Measurements from ENCODE around the gene MYH15. TPM values are rescaled to one million over a fixed set of nuclear protein-coding genes. Genes with fewer than 3 reads are reported as not detected.

MYH15 gene
- total RNA-seq, 1 donor from 2014 or later: 0.49 TPM

GRCh38 chr3:108412121-108412750, 98.2 kb downstream of the MYH15 start:
- DNase-seq: no peak

- DNase-seq: no peak
Measured at GRCh38 chr3:108410531-108410984, 99.8 kb downstream of the MYH15 start.

GRCh38 chr3:108409800-108410178, 100.6 kb downstream of the MYH15 start:
- no peak for DNase-seq

GRCh38 chr3:108408883-108409799, 101.3 kb downstream of the MYH15 start:
- DNase-seq: no peak

GRCh38 chr3:108407886-108408285, 102.5 kb downstream of the MYH15 start:
- DNase-seq: no peak

GRCh38 chr3:108406661-108407206, 103.7 kb downstream of the MYH15 start:
- DNase-seq: peak; percentile 32

GRCh38 chr3:108406063-108406660, 104.2 kb downstream of the MYH15 start:
- DNase-seq: no peak

DNA sequence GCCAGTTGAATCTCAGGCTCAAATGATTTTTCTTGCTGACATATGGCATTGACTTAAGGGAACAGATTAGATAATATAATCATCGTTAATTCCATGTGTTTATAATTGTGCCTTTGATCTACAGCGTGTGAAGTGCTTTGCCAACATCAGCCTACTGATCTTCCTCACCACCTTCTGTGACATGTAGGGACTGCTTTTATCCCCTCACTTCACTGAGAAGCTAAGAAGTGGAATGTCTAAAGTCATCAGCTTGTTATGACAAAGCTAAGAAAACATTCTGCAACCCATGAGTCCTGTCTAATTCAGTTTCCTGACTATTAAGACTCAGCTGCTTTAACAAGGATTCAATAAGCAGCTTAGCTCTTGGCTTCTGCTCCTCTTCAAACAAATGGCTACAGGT, 106.0 kb downstream of the MYH15 start:
- no peak for DNase-seq

- DNase-seq: no peak
Measured at GRCh38 chr3:108403686-108404345, 106.6 kb downstream of the MYH15 start.

GRCh38 chr3:108403198-108403597, 107.2 kb downstream of the MYH15 start:
- no peak for DNase-seq

DNA sequence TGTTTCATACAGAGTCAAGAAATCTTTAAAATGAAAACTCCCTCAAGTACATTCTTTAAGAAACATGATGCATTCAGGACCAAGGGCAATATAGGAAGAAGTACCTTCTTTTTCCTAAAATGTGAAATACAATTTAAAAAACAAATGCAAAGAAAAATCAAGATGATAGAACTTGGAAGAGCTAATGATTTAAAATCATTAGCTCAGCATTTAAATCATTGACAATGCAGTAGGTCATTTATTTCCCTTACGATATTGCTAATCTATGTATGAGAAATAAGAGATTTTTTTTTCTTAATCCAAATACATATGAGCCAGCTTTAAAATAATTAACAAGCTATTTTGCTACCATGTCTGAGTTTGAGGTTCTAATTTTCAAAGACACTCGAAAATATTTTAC, 108.6 kb downstream of the MYH15 start:
- DNase-seq: no peak

- DNase-seq: no peak
Measured at GRCh38 chr3:108398510-108398909, 111.9 kb downstream of the MYH15 start.

DNA sequence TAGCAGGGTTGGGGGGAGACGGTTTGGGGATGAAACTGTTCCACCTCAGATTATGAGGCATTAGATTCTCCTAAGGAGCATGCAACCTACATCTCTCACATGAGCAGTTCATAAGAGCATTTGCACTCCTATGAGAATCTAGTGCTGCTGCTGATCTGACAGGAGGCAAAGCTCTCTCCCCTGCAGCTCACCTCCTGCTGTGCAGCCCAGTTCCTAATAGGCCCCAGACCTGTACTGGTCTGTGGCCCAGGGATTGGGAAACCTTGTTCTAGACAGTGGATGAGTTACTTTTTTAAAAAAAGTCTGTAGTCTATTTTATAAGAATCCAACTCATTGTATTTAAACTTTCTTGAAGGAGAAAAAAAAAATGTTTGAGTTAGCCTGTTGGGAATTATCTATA, 114.1 kb downstream of the MYH15 start:
- DNase-seq: no peak

DNA sequence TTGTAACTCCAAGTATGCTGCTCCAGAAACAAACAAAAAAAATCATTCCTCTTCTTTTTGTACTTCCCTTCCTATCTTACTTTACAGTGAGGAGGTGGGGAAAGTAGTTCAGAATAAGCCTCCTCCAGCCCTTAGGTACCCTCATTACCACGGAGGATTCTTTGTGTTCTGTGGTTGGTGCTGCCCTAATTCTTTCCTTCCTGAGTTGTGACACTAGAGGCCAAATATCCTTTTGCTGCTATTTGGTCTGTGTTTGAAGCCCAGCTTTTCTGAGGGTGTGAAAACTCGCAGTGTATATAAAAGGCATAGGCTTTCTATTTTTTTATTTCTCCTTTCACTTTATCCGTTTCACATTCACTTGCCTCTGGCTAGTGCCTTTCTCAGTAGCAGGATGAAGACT, 115.8 kb downstream of the MYH15 start:
- DNase-seq: no peak

DNA sequence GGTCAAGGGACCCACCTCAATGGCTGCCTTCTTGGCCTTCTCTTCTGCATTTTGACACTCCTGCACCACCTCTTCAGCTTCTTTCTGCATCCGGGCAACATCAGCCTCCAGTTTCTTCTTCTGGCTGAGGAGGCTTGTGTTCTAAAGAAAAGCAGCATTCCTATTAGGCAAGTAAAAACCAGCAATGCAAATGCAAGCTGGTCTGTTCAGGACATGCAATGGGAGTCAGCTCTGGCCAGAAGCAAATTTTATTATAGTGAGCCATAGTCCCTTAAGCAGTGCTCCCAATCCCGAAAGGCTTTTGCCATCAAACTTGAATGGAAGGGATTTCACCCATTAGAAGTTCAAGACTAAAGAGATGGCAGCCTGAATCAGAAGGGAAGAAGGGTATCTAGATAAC, 116.4 kb downstream of the MYH15 start:
- no peak for DNase-seq

DNA sequence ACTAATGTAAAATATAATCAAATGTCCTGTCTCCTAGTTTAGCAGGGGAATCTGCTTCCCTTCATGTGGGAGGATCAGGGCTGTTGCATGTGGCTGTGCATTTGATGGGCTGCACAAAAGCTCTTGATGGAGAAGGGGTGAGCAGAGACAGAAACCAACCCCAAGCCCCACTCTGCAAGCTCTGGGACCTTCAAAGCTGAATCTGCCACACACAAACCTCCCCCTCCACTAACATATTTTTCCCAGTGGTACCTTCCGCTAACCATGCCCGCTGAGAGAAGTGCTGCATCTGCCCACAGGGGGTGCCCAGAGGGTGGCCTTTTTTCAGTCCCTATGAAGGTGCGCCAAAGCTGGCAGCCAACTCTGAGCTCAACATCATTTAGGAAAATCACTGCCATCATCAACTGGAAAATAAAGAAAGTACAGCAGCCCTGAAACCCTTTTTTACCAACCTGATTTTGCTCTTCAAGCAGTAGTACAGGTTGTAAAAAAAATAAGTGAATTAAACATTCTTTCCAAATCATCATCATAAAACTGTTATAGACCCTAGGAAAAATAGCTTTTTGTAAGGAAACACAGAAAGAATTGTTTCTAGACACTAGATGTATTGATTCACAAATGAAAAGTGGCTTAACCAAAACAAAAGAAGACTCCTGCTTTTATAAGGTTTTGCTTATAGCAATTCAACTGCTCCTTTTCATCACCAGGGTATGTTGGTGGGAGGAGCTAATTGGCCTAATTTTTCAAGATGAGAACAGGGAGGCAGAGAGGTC, 117.1 kb downstream of the MYH15 start:
- no peak for DNase-seq

DNA sequence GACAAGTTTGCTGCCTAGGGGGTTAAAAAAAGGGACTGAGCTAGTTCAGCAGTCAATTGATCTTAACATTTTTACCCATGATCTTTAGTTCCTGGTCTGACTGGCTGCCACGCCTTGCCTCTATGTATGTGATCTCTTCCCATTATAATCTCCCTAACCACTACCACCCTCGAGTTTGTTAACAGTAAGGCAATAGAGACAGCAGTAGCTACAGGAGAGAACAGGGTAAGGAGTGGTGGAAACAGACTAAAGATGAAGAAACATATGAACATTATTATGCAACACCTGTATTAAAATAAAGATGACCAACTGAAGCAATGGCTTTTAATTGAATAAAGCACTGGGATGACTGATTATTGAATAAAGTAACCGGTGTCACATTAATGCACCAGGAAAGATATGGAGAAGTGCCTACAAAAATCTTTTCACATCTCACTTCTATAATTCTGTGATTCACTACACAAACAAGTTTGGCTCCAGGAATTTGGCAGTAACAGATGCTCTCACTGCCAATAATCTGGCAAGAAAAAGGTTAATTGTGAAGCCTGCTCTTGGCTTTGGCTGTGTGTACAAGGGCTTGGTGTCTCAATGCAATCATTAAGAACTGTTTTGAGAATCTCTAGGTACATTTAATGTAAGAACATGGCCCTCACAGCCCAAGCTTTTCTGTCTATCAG, 118.3 kb downstream of the MYH15 start:
- DNase-seq: no peak

DNA sequence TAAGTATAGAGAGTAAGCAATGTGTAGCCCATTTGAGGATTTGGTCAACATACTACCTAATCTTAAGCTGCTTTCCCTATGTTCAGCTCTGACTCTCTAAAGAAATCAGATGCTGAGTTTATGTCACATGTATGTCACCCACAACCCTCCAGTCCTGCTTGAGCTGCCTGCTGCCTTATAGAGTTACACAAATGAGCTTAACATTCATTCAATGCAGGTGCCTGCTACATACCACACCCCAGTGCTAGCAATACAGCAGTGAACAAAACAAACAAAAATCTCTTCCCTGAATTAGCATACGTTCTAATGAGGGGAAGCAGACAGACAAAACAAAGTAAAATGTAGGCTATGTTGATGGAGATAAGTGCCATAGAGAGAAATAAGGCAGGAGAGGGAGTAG, 121.0 kb downstream of the MYH15 start:
- DNase-seq: no peak

DNA sequence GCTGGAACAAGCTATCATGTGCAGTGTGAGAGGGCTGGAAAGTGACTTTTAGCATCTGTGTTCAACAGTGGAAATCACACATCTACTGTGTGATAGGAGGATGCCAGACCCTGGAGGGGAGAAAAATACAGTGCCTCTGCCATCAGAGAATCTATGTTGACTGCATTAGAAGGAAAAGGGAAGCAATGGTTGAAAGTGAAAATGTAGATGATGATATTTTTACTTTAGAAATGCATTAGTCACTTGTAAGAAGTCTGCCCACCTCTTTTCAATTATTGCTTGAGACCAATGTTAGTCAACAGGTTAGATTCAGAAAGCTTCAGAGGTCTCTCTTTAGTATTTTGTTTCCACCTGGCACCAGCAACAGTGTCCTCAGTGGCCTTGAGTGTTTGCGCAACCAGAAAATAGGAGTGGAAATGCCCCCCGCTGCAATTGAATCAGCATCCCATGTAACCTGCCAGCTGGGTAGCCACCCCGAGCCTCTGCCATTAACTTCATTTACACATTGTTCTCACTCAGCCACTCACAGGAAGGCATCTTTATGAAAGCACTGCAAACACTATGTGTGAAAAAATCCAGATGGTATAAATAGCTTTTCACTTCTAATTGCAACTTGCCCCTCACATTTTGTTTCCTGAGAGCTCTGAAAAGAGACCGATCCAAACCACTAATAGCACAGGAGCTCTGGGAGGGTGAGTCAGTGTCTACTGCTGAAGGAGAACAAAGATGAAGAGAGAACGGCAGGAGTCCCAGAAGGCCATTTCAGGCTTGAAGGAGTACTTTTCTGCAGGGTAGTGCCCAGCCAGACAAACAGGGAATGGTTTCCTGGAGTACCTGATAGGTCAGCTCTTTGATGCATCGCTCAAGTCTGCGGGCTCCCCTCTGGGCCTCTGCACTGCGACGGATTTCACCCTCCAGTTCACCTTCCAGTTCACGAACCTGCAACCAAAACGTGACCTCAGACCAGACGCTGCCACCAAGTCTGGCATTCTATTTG, 122.0 kb downstream of the MYH15 start:
- no peak for DNase-seq

- DNase-seq: no peak
Measured at GRCh38 chr3:108387063-108387462, 123.3 kb downstream of the MYH15 start.

All from skin of body (tissue), 2 donors.